GM23338 (cell line): ENCODE measurements around the gene IBTK. TPM values are rescaled to one million over a fixed set of nuclear protein-coding genes. Genes with fewer than 3 reads are reported as not detected.

Experiments used
- ATAC-seq: fragments of 200-7000 bp; cut with Tn5 transposase; 3 replicates; pipeline ENCODE4 v1.9.1; 2020
- DNase-seq: peaks from one replicate; pipeline ENCODE4 v3.0.0-alpha.2; 2015; ENCODE audit warnings: low spot score
- H2AFZ ChIP-seq: fragments of 200-600 bp; sonication (generic); 2 replicates; pipeline ENCODE4 v1.8.0; 2016; ENCODE audit warnings: antibody characterized with exemption, mild to moderate bottlenecking, moderate library complexity
- H3F3A ChIP-seq: fragments of 200-600 bp; sonication (generic); replicated peaks from 2 replicates; pipeline ENCODE4 v1.8.0; 2017; ENCODE audit warnings: antibody characterized with exemption, mixed run types, low read depth
- H3K27ac ChIP-seq: fragments of 200-600 bp; sonication (generic); 2 replicates; pipeline ENCODE4 v1.6.1; 2016; ENCODE audit warnings: low read depth
- H3K27me3 ChIP-seq: fragments of 200-600 bp; sonication (generic); 2 replicates; pipeline ENCODE4 v1.8.0; 2016; ENCODE audit warnings: mild to moderate bottlenecking, mixed run types, moderate library complexity; ENCODE audit not compliant: insufficient read depth
- H3K36me3 ChIP-seq: fragments of 200-600 bp; sonication (generic); 2 replicates; pipeline ENCODE4 v1.8.0; 2016; ENCODE audit warnings: mild to moderate bottlenecking; ENCODE audit not compliant: insufficient read depth
- H3K4me1 ChIP-seq: fragments of 200-600 bp; sonication (generic); 2 replicates; pipeline ENCODE4 v1.8.0; 2016; ENCODE audit warnings: mild to moderate bottlenecking, moderate library complexity; ENCODE audit not compliant: insufficient read depth
- H3K4me2 ChIP-seq: fragments of 200-600 bp; sonication (generic); 2 replicates; pipeline ENCODE4 v1.7.1; 2017; ENCODE audit warnings: mixed run types
- H3K4me3 ChIP-seq: fragments of 200-600 bp; sonication (generic); 2 replicates; pipeline ENCODE4 v1.6.1; 2016; ENCODE audit warnings: mixed run types
- H3K79me2 ChIP-seq: fragments of 200-600 bp; sonication (generic); replicated peaks from 2 replicates; pipeline ENCODE4 v1.8.0; 2017; ENCODE audit warnings: mild to moderate bottlenecking; ENCODE audit not compliant: insufficient read depth
- H3K9me2 ChIP-seq: fragments of 200-600 bp; sonication (generic); 2 replicates; pipeline ENCODE4 v1.8.0; 2017; ENCODE audit not compliant: insufficient read depth
- H4K20me1 ChIP-seq: fragments of 200-600 bp; sonication (generic); replicated peaks from 2 replicates; pipeline ENCODE4 v1.8.0; 2017; ENCODE audit warnings: mild to moderate bottlenecking; ENCODE audit not compliant: insufficient read depth
- H3K27ac Mint-ChIP-seq: 2 replicates; pipeline ENCODE4 v1.8.0; 2020; ENCODE audit warnings: inconsistent platforms, mild to moderate bottlenecking, moderate library complexity, mixed read lengths
- H3K27me3 Mint-ChIP-seq: 3 replicates; pipeline ENCODE4 v1.8.0; 2022; ENCODE audit warnings: low read depth, mild to moderate bottlenecking, moderate library complexity, mixed read lengths, inconsistent platforms; ENCODE audit not compliant: insufficient read depth, poor library complexity
- H3K36me3 Mint-ChIP-seq: 3 replicates; pipeline ENCODE4 v1.8.0; 2021; ENCODE audit warnings: low read depth, mild to moderate bottlenecking, inconsistent platforms, moderate library complexity, mixed read lengths
- H3K4me1 Mint-ChIP-seq: 3 replicates; pipeline ENCODE4 v1.8.0; 2020; ENCODE audit warnings: mild to moderate bottlenecking, inconsistent platforms, mixed read lengths
- H3K4me3 Mint-ChIP-seq: 3 replicates; pipeline ENCODE4 v1.8.0; 2021; ENCODE audit warnings: moderate library complexity, mild to moderate bottlenecking, inconsistent platforms, mixed read lengths
- H3K9me3 Mint-ChIP-seq: 3 replicates; pipeline ENCODE4 v1.8.0; 2020; ENCODE audit warnings: moderate library complexity, mild to moderate bottlenecking, inconsistent platforms, mixed read lengths
- EZH2phosphoT487 ChIP-seq: fragments of 200-600 bp; sonication (generic); IDR thresholded peaks from one replicate; pipeline ENCODE4 v1.8.1; 2018; ENCODE audit warnings: antibody characterized with exemption; ENCODE audit not compliant: unreplicated experiment
- NANOG ChIP-seq: IDR thresholded peaks from 2 replicates; pipeline ENCODE4 v1.6.1; 2016; ENCODE audit warnings: antibody characterized with exemption, borderline replicate concordance
- POLR2AphosphoS5 ChIP-seq: IDR thresholded peaks from 2 replicates; pipeline ENCODE4 v1.6.1; 2016; ENCODE audit warnings: antibody characterized with exemption, low read depth
- STAT1 ChIP-seq: IDR thresholded peaks from one replicate; pipeline ENCODE4 v1.6.1; 2016; ENCODE audit warnings: antibody characterized with exemption; ENCODE audit not compliant: unreplicated experiment
- ZNF114 ChIP-seq: fragments of 250-450 bp; sonication (Bioruptor Pico); IDR thresholded peaks from 2 replicates; pipeline ENCODE4 v1.5.0; 2020; ENCODE audit warnings: mild to moderate bottlenecking, moderate library complexity
- ZNF331 ChIP-seq: fragments of 250-450 bp; sonication (Bioruptor Pico); IDR thresholded peaks from 2 replicates; pipeline ENCODE4 v1.5.0; 2020; ENCODE audit warnings: low read depth, mild to moderate bottlenecking, moderate library complexity
- polyA plus RNA-seq: library from polyadenylated mRNA; unstranded; fragments of >200 nt; fragmentation: Nextera tagmentation; extraction: Ambion mirVana; gene quantifications from 2 replicates; pipeline ENCODE4 v1.2.1, GENCODE V29; 2016
- total RNA-seq: library from RNA; depleted of rRNA; stranded (reverse); fragments of >200 nt; shearing (Covaris generic); gene quantifications from 2 replicates; pipeline ENCODE4 v1.2.3, GENCODE V29; 2014
- TF ChIP-seq, protein P1 (sequence below): IDR thresholded peaks from one replicate; pipeline ENCODE4 v1.6.1; 2018; ENCODE audit warnings: antibody characterized with exemption; ENCODE audit not compliant: unreplicated experiment
- TF ChIP-seq, protein P2 (sequence below), 2 experiments: fragments of 200-600 bp in 1 of 2; sonication (generic) in 1 of 2; conservative IDR thresholded peaks; 2 replicates each; pipeline versions ENCODE4 v1.5.1 to v1.6.1; 2016 to 2017; ENCODE audit warnings: antibody characterized with exemption in 2 of 2, low read depth in 2 of 2, mild to moderate bottlenecking in 2 of 2, moderate library complexity in 1 of 2
- TF ChIP-seq, protein P3 (sequence below): fragments of 250-450 bp; sonication (Bioruptor Pico); IDR thresholded peaks from 2 replicates; pipeline ENCODE4 v1.5.0; 2020; ENCODE audit warnings: mild to moderate bottlenecking, moderate library complexity
- TF ChIP-seq, protein P4 (sequence below): IDR thresholded peaks from 2 replicates; pipeline ENCODE4 v1.6.1; 2016; ENCODE audit warnings: antibody characterized with exemption

Gene IBTK
- total and polyA plus RNA-seq, 2 experiments from 2014 or later, result 16.0 to 28.7 TPM

DNA sequence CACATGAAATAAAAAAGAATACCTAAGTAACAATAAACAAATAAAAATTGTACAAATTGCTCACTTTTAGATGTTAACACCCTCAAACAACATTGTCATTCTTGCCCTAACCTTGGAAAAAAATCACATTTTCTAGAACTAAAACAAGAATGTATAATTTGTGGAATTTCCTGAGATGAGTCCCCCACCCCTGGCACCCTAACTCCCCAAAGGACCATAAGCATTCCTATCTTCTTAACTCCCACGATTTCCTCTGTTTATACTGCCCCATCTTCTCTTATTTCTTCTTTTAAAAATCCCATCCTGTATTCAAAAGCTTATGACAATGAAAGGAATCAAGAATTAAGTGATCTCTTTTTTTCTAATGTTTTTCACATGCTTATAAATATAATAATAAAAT lies 70.9 kb downstream of the IBTK start:
- H3K4me2 ChIP-seq, result no peak overlapping the region
- ATAC-seq, result no peak

More for the DNA sequence above, 70.9 kb downstream of the IBTK start:
- no peak for TF ChIP-seq ZNF114 (CRISPR knock-in tag)
- TF ChIP-seq, protein P1, sequence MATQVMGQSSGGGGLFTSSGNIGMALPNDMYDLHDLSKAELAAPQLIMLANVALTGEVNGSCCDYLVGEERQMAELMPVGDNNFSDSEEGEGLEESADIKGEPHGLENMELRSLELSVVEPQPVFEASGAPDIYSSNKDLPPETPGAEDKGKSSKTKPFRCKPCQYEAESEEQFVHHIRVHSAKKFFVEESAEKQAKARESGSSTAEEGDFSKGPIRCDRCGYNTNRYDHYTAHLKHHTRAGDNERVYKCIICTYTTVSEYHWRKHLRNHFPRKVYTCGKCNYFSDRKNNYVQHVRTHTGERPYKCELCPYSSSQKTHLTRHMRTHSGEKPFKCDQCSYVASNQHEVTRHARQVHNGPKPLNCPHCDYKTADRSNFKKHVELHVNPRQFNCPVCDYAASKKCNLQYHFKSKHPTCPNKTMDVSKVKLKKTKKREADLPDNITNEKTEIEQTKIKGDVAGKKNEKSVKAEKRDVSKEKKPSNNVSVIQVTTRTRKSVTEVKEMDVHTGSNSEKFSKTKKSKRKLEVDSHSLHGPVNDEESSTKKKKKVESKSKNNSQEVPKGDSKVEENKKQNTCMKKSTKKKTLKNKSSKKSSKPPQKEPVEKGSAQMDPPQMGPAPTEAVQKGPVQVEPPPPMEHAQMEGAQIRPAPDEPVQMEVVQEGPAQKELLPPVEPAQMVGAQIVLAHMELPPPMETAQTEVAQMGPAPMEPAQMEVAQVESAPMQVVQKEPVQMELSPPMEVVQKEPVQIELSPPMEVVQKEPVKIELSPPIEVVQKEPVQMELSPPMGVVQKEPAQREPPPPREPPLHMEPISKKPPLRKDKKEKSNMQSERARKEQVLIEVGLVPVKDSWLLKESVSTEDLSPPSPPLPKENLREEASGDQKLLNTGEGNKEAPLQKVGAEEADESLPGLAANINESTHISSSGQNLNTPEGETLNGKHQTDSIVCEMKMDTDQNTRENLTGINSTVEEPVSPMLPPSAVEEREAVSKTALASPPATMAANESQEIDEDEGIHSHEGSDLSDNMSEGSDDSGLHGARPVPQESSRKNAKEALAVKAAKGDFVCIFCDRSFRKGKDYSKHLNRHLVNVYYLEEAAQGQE, result no peak
- TF ChIP-seq, protein P2, sequence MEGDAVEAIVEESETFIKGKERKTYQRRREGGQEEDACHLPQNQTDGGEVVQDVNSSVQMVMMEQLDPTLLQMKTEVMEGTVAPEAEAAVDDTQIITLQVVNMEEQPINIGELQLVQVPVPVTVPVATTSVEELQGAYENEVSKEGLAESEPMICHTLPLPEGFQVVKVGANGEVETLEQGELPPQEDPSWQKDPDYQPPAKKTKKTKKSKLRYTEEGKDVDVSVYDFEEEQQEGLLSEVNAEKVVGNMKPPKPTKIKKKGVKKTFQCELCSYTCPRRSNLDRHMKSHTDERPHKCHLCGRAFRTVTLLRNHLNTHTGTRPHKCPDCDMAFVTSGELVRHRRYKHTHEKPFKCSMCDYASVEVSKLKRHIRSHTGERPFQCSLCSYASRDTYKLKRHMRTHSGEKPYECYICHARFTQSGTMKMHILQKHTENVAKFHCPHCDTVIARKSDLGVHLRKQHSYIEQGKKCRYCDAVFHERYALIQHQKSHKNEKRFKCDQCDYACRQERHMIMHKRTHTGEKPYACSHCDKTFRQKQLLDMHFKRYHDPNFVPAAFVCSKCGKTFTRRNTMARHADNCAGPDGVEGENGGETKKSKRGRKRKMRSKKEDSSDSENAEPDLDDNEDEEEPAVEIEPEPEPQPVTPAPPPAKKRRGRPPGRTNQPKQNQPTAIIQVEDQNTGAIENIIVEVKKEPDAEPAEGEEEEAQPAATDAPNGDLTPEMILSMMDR (conservative IDR thresholded peaks at IDR 0.05; ENCODE audit: low read depth in 2 of 2), result no peak
- no peak for TF ChIP-seq NANOG
- TF ChIP-seq, protein P3, sequence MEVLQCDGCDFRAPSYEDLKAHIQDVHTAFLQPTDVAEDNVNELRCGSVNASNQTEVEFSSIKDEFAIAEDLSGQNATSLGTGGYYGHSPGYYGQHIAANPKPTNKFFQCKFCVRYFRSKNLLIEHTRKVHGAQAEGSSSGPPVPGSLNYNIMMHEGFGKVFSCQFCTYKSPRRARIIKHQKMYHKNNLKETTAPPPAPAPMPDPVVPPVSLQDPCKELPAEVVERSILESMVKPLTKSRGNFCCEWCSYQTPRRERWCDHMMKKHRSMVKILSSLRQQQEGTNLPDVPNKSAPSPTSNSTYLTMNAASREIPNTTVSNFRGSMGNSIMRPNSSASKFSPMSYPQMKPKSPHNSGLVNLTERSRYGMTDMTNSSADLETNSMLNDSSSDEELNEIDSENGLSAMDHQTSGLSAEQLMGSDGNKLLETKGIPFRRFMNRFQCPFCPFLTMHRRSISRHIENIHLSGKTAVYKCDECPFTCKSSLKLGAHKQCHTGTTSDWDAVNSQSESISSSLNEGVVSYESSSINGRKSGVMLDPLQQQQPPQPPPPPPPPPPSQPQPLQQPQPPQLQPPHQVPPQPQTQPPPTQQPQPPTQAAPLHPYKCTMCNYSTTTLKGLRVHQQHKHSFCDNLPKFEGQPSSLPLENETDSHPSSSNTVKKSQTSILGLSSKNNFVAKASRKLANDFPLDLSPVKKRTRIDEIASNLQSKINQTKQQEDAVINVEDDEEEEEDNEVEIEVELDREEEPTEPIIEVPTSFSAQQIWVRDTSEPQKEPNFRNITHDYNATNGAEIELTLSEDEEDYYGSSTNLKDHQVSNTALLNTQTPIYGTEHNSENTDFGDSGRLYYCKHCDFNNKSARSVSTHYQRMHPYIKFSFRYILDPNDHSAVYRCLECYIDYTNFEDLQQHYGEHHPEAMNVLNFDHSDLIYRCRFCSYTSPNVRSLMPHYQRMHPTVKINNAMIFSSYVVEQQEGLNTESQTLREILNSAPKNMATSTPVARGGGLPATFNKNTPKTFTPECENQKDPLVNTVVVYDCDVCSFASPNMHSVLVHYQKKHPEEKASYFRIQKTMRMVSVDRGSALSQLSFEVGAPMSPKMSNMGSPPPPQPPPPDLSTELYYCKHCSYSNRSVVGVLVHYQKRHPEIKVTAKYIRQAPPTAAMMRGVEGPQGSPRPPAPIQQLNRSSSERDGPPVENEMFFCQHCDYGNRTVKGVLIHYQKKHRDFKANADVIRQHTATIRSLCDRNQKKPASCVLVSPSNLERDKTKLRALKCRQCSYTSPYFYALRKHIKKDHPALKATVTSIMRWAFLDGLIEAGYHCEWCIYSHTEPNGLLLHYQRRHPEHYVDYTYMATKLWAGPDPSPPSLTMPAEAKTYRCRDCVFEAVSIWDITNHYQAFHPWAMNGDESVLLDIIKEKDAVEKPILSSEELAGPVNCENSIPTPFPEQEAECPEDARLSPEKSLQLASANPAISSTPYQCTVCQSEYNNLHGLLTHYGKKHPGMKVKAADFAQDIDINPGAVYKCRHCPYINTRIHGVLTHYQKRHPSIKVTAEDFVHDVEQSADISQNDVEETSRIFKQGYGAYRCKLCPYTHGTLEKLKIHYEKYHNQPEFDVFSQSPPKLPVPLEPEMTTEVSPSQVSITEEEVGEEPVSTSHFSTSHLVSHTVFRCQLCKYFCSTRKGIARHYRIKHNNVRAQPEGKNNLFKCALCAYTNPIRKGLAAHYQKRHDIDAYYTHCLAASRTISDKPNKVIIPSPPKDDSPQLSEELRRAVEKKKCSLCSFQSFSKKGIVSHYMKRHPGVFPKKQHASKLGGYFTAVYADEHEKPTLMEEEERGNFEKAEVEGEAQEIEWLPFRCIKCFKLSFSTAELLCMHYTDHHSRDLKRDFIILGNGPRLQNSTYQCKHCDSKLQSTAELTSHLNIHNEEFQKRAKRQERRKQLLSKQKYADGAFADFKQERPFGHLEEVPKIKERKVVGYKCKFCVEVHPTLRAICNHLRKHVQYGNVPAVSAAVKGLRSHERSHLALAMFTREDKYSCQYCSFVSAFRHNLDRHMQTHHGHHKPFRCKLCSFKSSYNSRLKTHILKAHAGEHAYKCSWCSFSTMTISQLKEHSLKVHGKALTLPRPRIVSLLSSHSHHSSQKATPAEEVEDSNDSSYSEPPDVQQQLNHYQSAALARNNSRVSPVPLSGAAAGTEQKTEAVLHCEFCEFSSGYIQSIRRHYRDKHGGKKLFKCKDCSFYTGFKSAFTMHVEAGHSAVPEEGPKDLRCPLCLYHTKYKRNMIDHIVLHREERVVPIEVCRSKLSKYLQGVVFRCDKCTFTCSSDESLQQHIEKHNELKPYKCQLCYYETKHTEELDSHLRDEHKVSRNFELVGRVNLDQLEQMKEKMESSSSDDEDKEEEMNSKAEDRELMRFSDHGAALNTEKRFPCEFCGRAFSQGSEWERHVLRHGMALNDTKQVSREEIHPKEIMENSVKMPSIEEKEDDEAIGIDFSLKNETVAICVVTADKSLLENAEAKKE (CRISPR knock-in tag), result no peak
- TF ChIP-seq POLR2AphosphoS5, result no peak
- no peak for TF ChIP-seq ZNF331 (CRISPR knock-in tag)
- TF ChIP-seq, protein P4, sequence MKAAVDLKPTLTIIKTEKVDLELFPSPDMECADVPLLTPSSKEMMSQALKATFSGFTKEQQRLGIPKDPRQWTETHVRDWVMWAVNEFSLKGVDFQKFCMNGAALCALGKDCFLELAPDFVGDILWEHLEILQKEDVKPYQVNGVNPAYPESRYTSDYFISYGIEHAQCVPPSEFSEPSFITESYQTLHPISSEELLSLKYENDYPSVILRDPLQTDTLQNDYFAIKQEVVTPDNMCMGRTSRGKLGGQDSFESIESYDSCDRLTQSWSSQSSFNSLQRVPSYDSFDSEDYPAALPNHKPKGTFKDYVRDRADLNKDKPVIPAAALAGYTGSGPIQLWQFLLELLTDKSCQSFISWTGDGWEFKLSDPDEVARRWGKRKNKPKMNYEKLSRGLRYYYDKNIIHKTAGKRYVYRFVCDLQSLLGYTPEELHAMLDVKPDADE, result no peak
- TF ChIP-seq STAT1, result no peak
- no peak for TF ChIP-seq EZH2phosphoT487
- H3K27ac Mint-ChIP-seq, result no peak overlapping the region
- H3K27me3 Mint-ChIP-seq, result no peaks in the 10 kb centered on the region
- Histone ChIP-seq H3K27ac (no peak overlapping the region), H3K27me3 (no peaks in the 10 kb centered on the region), H3F3A (no peaks in the 10 kb centered on the region), H3K36me3 (peaks cover 15% of the 10 kb centered on the region; the same call in 1 of the 2 replicates), H3K4me3 (no peak overlapping the region), H3K9me2 (no peaks in the 10 kb centered on the region), H3K79me2 (no peaks in the 10 kb centered on the region), H2AFZ (no peak overlapping the region), H4K20me1 (no peaks in the 10 kb centered on the region), H3K4me1 (no peaks in the 10 kb centered on the region)
- no peak for DNase-seq
- no peaks in the 10 kb centered on the region for H3K4me1 Mint-ChIP-seq
- no peak overlapping the region for H3K4me3 Mint-ChIP-seq
- H3K36me3 Mint-ChIP-seq, result peaks cover 25% of the 10 kb centered on the region; the same call in 2 of the 3 replicates
- H3K9me3 Mint-ChIP-seq, result no peaks in the 10 kb centered on the region
